HG03060 (cell line): ENCODE measurements around the gene FAM117A.
"Not testable (repeated sequence)": the region's sequence is repeated elsewhere in the genome, so short reads cannot be mapped to it uniquely, and the experiment has no call there.

Experiments used
- ATAC-seq: cut with Tn5 transposase; IDR thresholded peaks from one replicate; pipeline ENCODE4 v1.9.1; 2021; ENCODE audit warnings: low read depth, moderate number of reproducible peaks; ENCODE audit not compliant: unreplicated experiment

The FAM117A gene

GRCh38 chr17:49681106-49681979 is 82.6 kb downstream of the FAM117A start:
- ATAC-seq, result no peak

DNA sequence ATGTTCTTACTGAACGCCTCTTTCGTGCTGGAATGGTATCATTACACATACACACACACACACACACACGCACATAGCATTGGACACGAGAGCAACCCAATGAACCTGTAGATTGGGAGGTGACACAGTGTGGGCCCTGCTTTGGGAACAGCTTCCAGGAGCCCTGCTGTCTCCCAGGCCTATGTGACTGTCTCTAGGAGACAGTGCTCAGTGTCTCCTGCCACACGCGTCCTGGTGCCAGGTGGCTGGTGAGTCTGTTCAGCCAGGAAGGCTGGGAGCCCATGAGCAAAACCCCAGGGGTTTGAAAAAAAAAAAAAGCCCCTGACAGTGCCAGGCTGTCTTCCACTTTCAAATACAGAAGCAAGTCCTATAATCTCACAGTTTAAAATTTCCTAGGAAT is 83.6 kb downstream of the FAM117A start:
- no peak for ATAC-seq

GRCh38 chr17:49677933-49678847 is 85.7 kb downstream of the FAM117A start, which contains the start of gene SPOP:
TSS of gene SPOP (minus strand) at chr17:49678097. CDS start at chr17:49622810, 55,287 bp downstream.
- peak; percentile 50 for ATAC-seq

DNA sequence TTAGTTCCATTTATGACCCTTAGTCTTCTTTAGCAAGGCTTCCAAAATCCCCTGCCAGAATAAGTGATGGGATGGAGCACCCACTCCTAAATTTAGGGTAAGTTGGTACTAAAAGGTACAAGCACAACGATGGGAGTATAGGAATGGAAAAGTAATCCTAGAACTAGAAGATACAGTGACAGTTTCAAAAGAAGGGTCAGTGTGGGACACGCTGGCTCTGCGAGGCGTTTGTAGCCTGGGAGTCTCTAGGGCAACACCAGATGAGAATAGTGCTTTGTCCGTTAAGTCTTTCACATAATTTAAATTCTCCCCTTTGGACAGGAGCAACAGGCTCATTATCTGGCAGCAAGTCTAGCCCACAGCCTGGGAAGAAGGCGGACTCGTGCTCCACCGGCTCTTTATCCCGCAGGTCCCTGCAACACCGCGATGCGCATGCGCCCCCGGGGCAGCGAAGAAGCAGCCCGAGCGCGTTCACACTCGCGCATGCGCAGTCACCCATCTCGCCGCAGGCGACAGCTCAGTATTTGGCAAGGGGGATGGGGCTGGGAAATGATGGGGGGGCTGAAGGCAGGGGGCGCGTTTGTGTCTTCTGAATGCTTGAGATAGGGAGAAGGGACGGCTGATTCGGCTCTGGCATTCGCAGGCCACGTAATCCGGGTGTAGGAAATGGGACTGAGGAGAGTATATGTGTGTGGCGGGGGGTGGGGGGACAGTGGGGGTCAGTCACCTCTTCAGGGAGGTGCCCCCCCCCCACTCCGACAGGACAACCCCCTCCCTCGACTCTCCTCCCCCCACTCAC is 86.6 kb downstream of the FAM117A start:
- no peak for ATAC-seq

DNA sequence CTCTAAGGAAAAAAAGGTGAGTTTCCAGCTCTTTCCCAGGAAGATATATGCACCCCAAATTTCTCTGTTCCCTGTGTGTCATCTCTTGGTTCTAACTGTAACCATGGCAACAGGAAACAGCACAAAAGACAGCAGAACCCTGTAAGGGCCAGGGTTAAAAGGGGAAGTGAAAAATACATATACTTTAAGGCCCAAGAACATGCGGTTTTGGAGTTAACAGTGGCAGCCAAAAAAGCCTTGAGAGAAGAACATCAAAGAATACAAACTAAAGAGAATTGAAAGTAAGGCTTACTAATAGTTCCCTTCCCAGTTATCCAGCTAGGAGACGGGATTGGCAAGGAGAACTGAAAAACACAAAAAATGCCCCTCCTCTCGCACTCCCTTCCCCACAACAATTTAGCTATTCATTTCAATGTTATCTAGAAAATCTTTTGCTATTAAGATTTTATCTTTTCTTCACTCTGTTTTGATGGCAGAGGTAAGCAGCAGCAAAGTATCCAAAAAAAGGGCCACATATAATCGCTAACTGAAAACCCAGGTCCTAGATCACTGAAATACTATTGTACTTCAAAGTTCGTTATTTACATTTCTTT is 87.6 kb downstream of the FAM117A start:
- peak; percentile 76 for ATAC-seq

DNA sequence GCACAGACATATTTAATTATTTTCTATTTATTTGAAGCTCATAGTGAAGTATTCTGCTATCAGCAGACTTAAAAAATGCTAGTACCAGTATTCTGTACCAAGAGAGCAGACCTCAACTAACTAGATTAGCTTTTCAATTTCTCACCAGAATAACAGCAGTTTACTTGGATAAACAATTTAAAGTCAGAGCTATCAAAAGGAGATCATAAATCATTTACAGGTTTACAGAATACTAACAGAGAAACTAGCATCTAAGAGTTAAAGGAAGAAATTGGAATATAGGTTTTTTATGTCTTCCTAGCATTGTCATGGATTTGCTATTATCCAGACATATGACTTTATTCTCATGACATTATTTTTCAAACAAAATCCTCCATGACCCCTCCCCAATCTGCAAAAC is 89.4 kb downstream of the FAM117A start:
- no peak for ATAC-seq

GRCh38 chr17:49673679-49674078 is 90.3 kb downstream of the FAM117A start:
- not testable (repeated sequence) for ATAC-seq

DNA sequence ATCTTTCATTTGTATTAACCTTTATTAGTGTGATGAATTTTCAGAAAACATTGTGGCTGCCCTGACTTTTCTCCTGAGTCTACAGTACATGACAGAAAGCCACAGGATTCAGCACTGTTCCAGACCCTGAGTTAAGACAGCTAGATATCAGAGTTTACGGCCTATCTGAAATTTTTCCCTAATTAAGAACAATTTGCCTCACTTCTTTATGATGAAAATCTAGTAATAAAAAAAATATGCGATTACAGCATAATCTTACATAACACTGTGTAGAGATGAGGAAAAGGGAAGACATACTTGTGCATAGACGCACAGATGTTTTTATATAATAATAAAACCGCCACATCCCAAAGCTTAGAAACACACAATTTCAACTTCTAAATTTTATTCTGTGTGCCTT is 93.3 kb downstream of the FAM117A start:
- ATAC-seq, result no peak

DNA sequence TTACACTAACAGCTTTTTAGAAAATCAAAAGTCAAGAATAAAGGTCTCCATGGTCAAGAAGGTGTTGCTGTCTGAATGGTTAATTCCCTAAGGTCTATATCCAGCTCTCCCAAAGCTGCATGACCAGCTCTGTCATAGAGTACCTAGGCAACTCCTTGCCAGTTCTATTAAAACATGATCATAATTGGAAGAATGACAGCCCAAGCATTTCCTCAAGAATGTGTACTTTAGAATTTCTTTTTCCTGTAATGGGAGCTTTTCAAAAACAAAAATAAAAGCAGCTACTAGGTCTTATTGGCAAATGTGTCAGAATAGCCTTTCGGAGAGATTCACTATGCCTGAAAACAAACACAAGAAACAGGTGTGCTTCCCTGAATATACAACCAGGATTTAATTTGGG is 93.9 kb downstream of the FAM117A start:
- no peak for ATAC-seq

- no peak for ATAC-seq
Measured at GRCh38 chr17:49667854-49668253, 96.1 kb downstream of the FAM117A start.

GRCh38 chr17:49664706-49665211 is 99.2 kb downstream of the FAM117A start:
- ATAC-seq, result no peak
